Cardiac muscle cell (in vitro differentiated cells and primary cell): ENCODE data around the gene ATP6V1A. TPM values are rescaled to one million over a fixed set of nuclear protein-coding genes. Genes with fewer than 3 reads are reported as not detected.

ENCODE experiments used
- DNase-seq, 2 donors: peaks; one replicate each; pipeline versions ENCODE4 v3.0.0 to v3.0.0-alpha.2; 2010 to 2017; ENCODE audit warnings: low read depth in 1 of 2, low spot score in 1 of 2
- H3K27ac ChIP-seq: fragments of 200-600 bp; sonication (generic); 2 replicates; pipeline ENCODE4 v1.5.1; 2016
- H3K27me3 ChIP-seq: fragments of 200-600 bp; sonication (generic); 2 replicates; pipeline ENCODE4 v1.6.0; 2016; ENCODE audit warnings: control low read depth
- H3K36me3 ChIP-seq: fragments of 200-600 bp; sonication (generic); 2 replicates; pipeline ENCODE4 v1.5.1; 2016; ENCODE audit warnings: control low read depth
- H3K4me1 ChIP-seq: fragments of 200-600 bp; sonication (generic); 2 replicates; pipeline ENCODE4 v1.8.1; 2017; ENCODE audit warnings: low read depth, mild to moderate bottlenecking, mixed run types
- H3K4me3 ChIP-seq: fragments of 200-600 bp; sonication (generic); 2 replicates; pipeline ENCODE4 v1.5.1; 2016; ENCODE audit warnings: mild to moderate bottlenecking
- H3K9me3 ChIP-seq: fragments of 200-600 bp; sonication (generic); 2 replicates; pipeline ENCODE4 v1.5.1; 2017; ENCODE audit warnings: low read depth, mild to moderate bottlenecking, control low read depth
- CTCF ChIP-seq: IDR thresholded peaks from 2 replicates; pipeline ENCODE4 v1.5.1; 2012; ENCODE audit warnings: low read depth, mild to moderate bottlenecking, low read length
- polyA plus RNA-seq: library from polyadenylated mRNA; unstranded; fragments of >200 nt; fragmentation: Nextera tagmentation; extraction: Ambion mirVana; gene quantifications from 2 replicates; pipeline ENCODE4 v1.2.1, GENCODE V29; 2016
- total RNA-seq: library from RNA; depleted of rRNA; stranded (reverse); fragments of >200 nt; gene quantifications from 2 replicates; pipeline ENCODE4 v1.2.3, GENCODE V29; 2016

Gene ATP6V1A
- total and polyA plus RNA-seq, 2 experiments from 2014 or later, result 27.6 to 41.3 TPM

- Histone ChIP-seq H3K4me1 (no peaks in the 10 kb centered on the region), H3K27ac (no peak overlapping the region), H3K4me3 (no peak overlapping the region), H3K27me3 (no peaks in the 10 kb centered on the region), H3K9me3 (no peaks in the 10 kb centered on the region), H3K36me3 (no peaks in the 10 kb centered on the region)
- TF ChIP-seq CTCF, result peak; percentile 27
- DNase-seq, result peak in 1 of 2 donors; percentile 14
These were observed 78.3 kb downstream of the ATP6V1A start for GRCh38 chr3:113825090-113825489.

GRCh38 chr3:113828600-113828999, 81.8 kb downstream of the ATP6V1A start:
- Histone ChIP-seq H3K27me3 (no peaks in the 10 kb centered on the region), H3K9me3 (no peaks in the 10 kb centered on the region), H3K4me3 (no peak overlapping the region), H3K36me3 (no peaks in the 10 kb centered on the region), H3K27ac (no peak overlapping the region), H3K4me1 (no peaks in the 10 kb centered on the region)
- no peak for DNase-seq
- TF ChIP-seq CTCF, result no peak

- H3K36me3 ChIP-seq, result no peaks in the 10 kb centered on the region
- no peak for TF ChIP-seq CTCF
- peak in 1 of 2 donors; percentile 62 for DNase-seq
- H3K27ac ChIP-seq, result no peak overlapping the region
- H3K27me3 ChIP-seq, result no peaks in the 10 kb centered on the region
- H3K9me3 ChIP-seq, result no peaks in the 10 kb centered on the region
- H3K4me1 ChIP-seq, result no peaks in the 10 kb centered on the region
- no peak overlapping the region for H3K4me3 ChIP-seq
These were observed 82.9 kb downstream of the ATP6V1A start for GRCh38 chr3:113829576-113830354.

GRCh38 chr3:113831103-113831355, 84.2 kb downstream of the ATP6V1A start:
- Histone ChIP-seq H3K4me3 (no peak overlapping the region), H3K36me3 (no peaks in the 10 kb centered on the region), H3K27me3 (no peaks in the 10 kb centered on the region), H3K9me3 (no peaks in the 10 kb centered on the region), H3K27ac (no peak overlapping the region), H3K4me1 (no peaks in the 10 kb centered on the region)
- DNase-seq, result no peak
- no peak for TF ChIP-seq CTCF

- Histone ChIP-seq H3K4me3 (no peak overlapping the region), H3K36me3 (no peaks in the 10 kb centered on the region), H3K27me3 (no peaks in the 10 kb centered on the region), H3K9me3 (no peaks in the 10 kb centered on the region), H3K4me1 (no peaks in the 10 kb centered on the region), H3K27ac (no peak overlapping the region)
- TF ChIP-seq CTCF, result no peak
- DNase-seq, result peak in 1 of 2 donors; percentile 38
These were observed 85.8 kb downstream of the ATP6V1A start for GRCh38 chr3:113832477-113833164.
